Smooth muscle cell (in vitro differentiated cells): ENCODE measurements around the gene RIT2. TPM values are rescaled to one million over a fixed set of nuclear protein-coding genes. Genes with fewer than 3 reads are reported as not detected.

ENCODE experiments used
- DNase-seq: peaks from one replicate; lab custom pipeline; 2025; ENCODE audit not compliant: unreplicated experiment; lab: John Stamatoyannopoulos, UW
- H2AFZ ChIP-seq: fragments of 200-600 bp; sonication (generic); 2 replicates; pipeline ENCODE4 v1.6.0; 2016; ENCODE audit warnings: antibody characterized with exemption, low read depth, mild to moderate bottlenecking
- H3F3A ChIP-seq: fragments of 200-600 bp; sonication (generic); 2 replicates; pipeline ENCODE4 v1.6.0; 2017; ENCODE audit warnings: antibody characterized with exemption, low read depth
- H3K27ac ChIP-seq: fragments of 200-600 bp; sonication (generic); 2 replicates; pipeline ENCODE4 v1.5.1; 2016; ENCODE audit warnings: low read depth, mild to moderate bottlenecking
- H3K27me3 ChIP-seq: fragments of 200-600 bp; sonication (generic); 2 replicates; pipeline ENCODE4 v1.6.1; 2016; ENCODE audit warnings: low read depth, mild to moderate bottlenecking
- H3K36me3 ChIP-seq: fragments of 200-600 bp; sonication (generic); 2 replicates; pipeline ENCODE4 v1.5.1; 2016; ENCODE audit warnings: low read depth
- H3K4me1 ChIP-seq: fragments of 200-600 bp; sonication (generic); 2 replicates; pipeline ENCODE4 v1.5.1; 2016; ENCODE audit warnings: low read depth
- H3K4me2 ChIP-seq: fragments of 200-600 bp; sonication (generic); 2 replicates; pipeline ENCODE4 v1.6.0; 2016; ENCODE audit warnings: mild to moderate bottlenecking
- H3K4me3 ChIP-seq: fragments of 200-600 bp; sonication (generic); 2 replicates; pipeline ENCODE4 v1.5.1; 2016; ENCODE audit warnings: mild to moderate bottlenecking
- H3K79me2 ChIP-seq: fragments of 200-600 bp; sonication (generic); 2 replicates; pipeline ENCODE4 v1.6.0; 2016; ENCODE audit warnings: low read depth, mild to moderate bottlenecking
- H3K9ac ChIP-seq: fragments of 200-600 bp; sonication (generic); 2 replicates; pipeline ENCODE4 v1.6.0; 2016; ENCODE audit warnings: low read depth
- H3K9me3 ChIP-seq: fragments of 200-600 bp; sonication (generic); replicated peaks from 2 replicates; pipeline ENCODE4 v1.5.1; 2016; ENCODE audit warnings: low read depth
- H4K20me1 ChIP-seq: fragments of 200-600 bp; sonication (generic); 2 replicates; pipeline ENCODE4 v1.6.0; 2016; ENCODE audit warnings: low read depth
- WGBS: methylation state at CpG from one replicate; pipeline ENCODE4 v1.1.7; 2016; ENCODE audit warnings: low lambda C conversion rate; 5-methylcytosine and 5-hydroxymethylcytosine counted together
- polyA plus RNA-seq: library from polyadenylated mRNA; unstranded; fragments of >200 nt; fragmentation: Nextera tagmentation; extraction: Ambion mirVana; gene quantifications from 2 replicates; pipeline ENCODE4 v1.2.1, GENCODE V29; 2016
- total RNA-seq: library from RNA; depleted of rRNA; stranded (reverse); fragments of >200 nt; gene quantifications from 2 replicates; pipeline ENCODE4 v1.2.3, GENCODE V29; 2014
- TF ChIP-seq, protein P1 (sequence below): fragments of 200-600 bp; sonication (generic); IDR thresholded peaks from 2 replicates; pipeline ENCODE4 v1.5.1; 2017; ENCODE audit warnings: borderline replicate concordance, mild to moderate bottlenecking, antibody characterized with exemption; ENCODE audit not compliant: insufficient read depth, poor library complexity, severe bottlenecking

RIT2 gene
- total and polyA plus RNA-seq, 2 experiments from 2014 or later = not detected

DNA sequence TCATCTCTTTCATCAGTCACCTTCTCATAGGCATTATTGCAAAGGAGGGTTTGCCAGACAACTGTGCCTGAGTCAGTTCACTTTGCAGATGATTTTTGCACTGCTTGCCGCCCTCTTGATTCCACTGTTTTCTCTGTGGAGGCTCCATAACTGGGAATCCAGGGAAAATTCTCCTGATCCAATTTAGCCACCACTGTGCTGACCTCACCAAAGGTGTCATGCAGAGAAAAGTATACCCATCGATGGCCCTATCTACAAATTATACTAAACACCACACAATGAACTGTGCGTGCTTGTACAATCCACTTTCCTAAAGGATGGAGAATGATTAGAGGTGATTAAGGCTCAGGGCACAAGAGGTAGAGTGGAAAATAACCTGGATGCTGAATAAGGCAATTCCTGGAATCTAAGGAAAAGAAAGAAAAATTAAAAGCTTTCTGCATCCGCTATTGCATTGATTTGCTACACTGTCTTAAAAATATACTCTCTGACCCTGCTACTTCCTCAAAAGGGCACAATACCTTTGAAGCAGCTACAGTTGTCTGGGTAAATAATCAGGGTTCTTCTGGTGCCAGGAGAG lies 409.4 kb downstream of the RIT2 start:
- no peak for DNase-seq
- Histone ChIP-seq H2AFZ (peak overlapping the region; percentile 86), H3K27ac (peak overlapping the region; percentile 74)

More for the DNA sequence above, 409.4 kb downstream of the RIT2 start:
- TF ChIP-seq, protein P1, sequence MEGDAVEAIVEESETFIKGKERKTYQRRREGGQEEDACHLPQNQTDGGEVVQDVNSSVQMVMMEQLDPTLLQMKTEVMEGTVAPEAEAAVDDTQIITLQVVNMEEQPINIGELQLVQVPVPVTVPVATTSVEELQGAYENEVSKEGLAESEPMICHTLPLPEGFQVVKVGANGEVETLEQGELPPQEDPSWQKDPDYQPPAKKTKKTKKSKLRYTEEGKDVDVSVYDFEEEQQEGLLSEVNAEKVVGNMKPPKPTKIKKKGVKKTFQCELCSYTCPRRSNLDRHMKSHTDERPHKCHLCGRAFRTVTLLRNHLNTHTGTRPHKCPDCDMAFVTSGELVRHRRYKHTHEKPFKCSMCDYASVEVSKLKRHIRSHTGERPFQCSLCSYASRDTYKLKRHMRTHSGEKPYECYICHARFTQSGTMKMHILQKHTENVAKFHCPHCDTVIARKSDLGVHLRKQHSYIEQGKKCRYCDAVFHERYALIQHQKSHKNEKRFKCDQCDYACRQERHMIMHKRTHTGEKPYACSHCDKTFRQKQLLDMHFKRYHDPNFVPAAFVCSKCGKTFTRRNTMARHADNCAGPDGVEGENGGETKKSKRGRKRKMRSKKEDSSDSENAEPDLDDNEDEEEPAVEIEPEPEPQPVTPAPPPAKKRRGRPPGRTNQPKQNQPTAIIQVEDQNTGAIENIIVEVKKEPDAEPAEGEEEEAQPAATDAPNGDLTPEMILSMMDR = no peak
- Histone ChIP-seq H3K4me1 (no peaks in the 10 kb centered on the region), H3K79me2 (no peaks in the 10 kb centered on the region), H4K20me1 (no peaks in the 10 kb centered on the region), H3K27me3 (no peaks in the 10 kb centered on the region), H3K4me3 (peak overlapping the region; percentile 19), H3K9ac (no peak overlapping the region), H3K36me3 (no peaks in the 10 kb centered on the region), H3K4me2 (peak overlapping the region; percentile 13), H3K9me3 (no peaks in the 10 kb centered on the region), H3F3A (no peaks in the 10 kb centered on the region)
- 92% methylated on average over 4 of the region's 4 CpGs for WGBS

Other genes with a start within 250 kb of the RIT2 start
- gene SYT4, start 161.8 kb upstream of the RIT2 start, total RNA-seq = 2.9 and 3.9 TPM in 2 replicates
- gene SYT4, start 161.8 kb upstream of the RIT2 start, polyA plus RNA-seq = 1.1 and 1.5 TPM in 2 replicates